PC-9 (cell line): ENCODE results near the gene UBTD1. TPM values are rescaled to one million over a fixed set of nuclear protein-coding genes. Genes with fewer than 3 reads are reported as not detected.
"Not testable (repeated sequence)": the region's sequence is repeated elsewhere in the genome, so short reads cannot be mapped to it uniquely, and the experiment has no call there.

Experiments used
- BruUV-seq: library from RNA; stranded (reverse); fragments of 400-500 nt; replicated peaks from 2 replicates; lab custom pipeline; 2021; lab: Mats Ljungman, UMichigan
- CTCF ChIA-PET: fragments of 300-600 bp; sonication (Branson Sonifier 250); formaldehyde crosslinking; loops from one replicate; lab custom pipeline; 2022; ENCODE audit warnings: antibody characterized with exemption; lab: Charles Lee
- POLR2A ChIA-PET: fragments of 300-600 bp; sonication (Branson Sonifier 250); formaldehyde crosslinking; loops from one replicate; lab custom pipeline; 2022; ENCODE audit warnings: antibody characterized with exemption; ENCODE audit not compliant: unreplicated experiment; lab: Charles Lee
- DNase-seq, 2 experiments: peaks; one replicate each; pipeline versions ENCODE4 v3.0.0 to v3.0.0-alpha.2; 2015 to 2022; ENCODE audit warnings: mixed read lengths in 1 of 2
- H2AFZ ChIP-seq: fragments of 200-600 bp; sonication (generic); 2 replicates; pipeline ENCODE4 v1.8.1; 2017; ENCODE audit warnings: antibody characterized with exemption
- H3F3A ChIP-seq: fragments of 200-600 bp; sonication (generic); 2 replicates; pipeline ENCODE4 v1.8.1; 2017; ENCODE audit warnings: antibody characterized with exemption, mild to moderate bottlenecking, low read depth; ENCODE audit not compliant: insufficient read depth
- H3K27ac ChIP-seq: fragments of 200-600 bp; sonication (generic); 2 replicates; pipeline ENCODE4 v1.6.1; 2016; ENCODE audit warnings: mixed run types
- H3K27me3 ChIP-seq: fragments of 200-600 bp; sonication (generic); 2 replicates; pipeline ENCODE4 v1.6.1; 2016; ENCODE audit warnings: low read depth, mixed run types; ENCODE audit not compliant: insufficient read depth
- H3K36me3 ChIP-seq: fragments of 200-600 bp; sonication (generic); 2 replicates; pipeline ENCODE4 v1.6.1; 2016; ENCODE audit warnings: low read depth, mixed run types
- H3K4me1 ChIP-seq: fragments of 200-600 bp; sonication (generic); replicated peaks from 2 replicates; pipeline ENCODE4 v1.6.1; 2016; ENCODE audit warnings: mixed run types; ENCODE audit not compliant: insufficient read depth
- H3K4me2 ChIP-seq: fragments of 200-600 bp; sonication (generic); 2 replicates; pipeline ENCODE4 v1.6.1; 2017; ENCODE audit warnings: mixed run types
- H3K4me3 ChIP-seq: fragments of 200-600 bp; sonication (generic); 2 replicates; pipeline ENCODE4 v1.6.1; 2016; ENCODE audit warnings: mixed run types
- H3K79me2 ChIP-seq: fragments of 200-600 bp; sonication (generic); 2 replicates; pipeline ENCODE4 v1.6.1; 2017; ENCODE audit warnings: low read depth, mixed run types
- H3K9me2 ChIP-seq: fragments of 200-600 bp; sonication (generic); 2 replicates; pipeline ENCODE4 v1.8.1; 2017; ENCODE audit warnings: mild to moderate bottlenecking; ENCODE audit not compliant: insufficient read depth
- H3K9me3 ChIP-seq: fragments of 200-600 bp; sonication (generic); 2 replicates; pipeline ENCODE4 v1.8.1; 2016; ENCODE audit warnings: low read depth; ENCODE audit not compliant: insufficient read depth
- H4K20me1 ChIP-seq: fragments of 200-600 bp; sonication (generic); 2 replicates; pipeline ENCODE4 v1.8.1; 2017; ENCODE audit not compliant: insufficient read depth
- CTCF ChIP-seq: fragments of 200-600 bp; sonication (generic); conservative IDR thresholded peaks from 2 replicates; pipeline ENCODE4 v1.6.1; 2017; ENCODE audit warnings: mixed run types, antibody characterized with exemption, mild to moderate bottlenecking, moderate library complexity
- EZH2 ChIP-seq: fragments of 200-600 bp; sonication (generic); IDR thresholded peaks from 2 replicates; pipeline ENCODE4 v1.8.0; 2017; ENCODE audit warnings: antibody characterized with exemption, low read depth
- intact Hi-C: fragments of 100-400 bp; cut with micrococcal nuclease; formaldehyde crosslinking; loops from one replicate; pipeline ENCODE4 v1.10.0; 2022; ENCODE audit not compliant: unreplicated experiment
- total RNA-seq: library from RNA; stranded (reverse); gene quantifications from 2 replicates; pipeline ENCODE4 v1.2.3, GENCODE V29; 2021

The UBTD1 gene
- total RNA-seq, 1 experiment from 2014 or later, result 17.1 TPM

- peaks cover 8% of the 10 kb centered on the region for H3K4me1 ChIP-seq
- no TSS peak for BruUV-seq
Observed at GRCh38 chr10:97525683-97526110, 27.0 kb downstream of the UBTD1 start.

GRCh38 chr10:97528876-97529275 is 30.2 kb downstream of the UBTD1 start:
- H4K20me1 ChIP-seq, CTCF ChIA-PET, H3K4me1 ChIP-seq, POLR2A ChIA-PET, H3K9me2 ChIP-seq, DNase-seq, H3F3A ChIP-seq, H3K4me3 ChIP-seq, H3K36me3 ChIP-seq, intact Hi-C loops, H3K9me3 ChIP-seq, H3K27me3 ChIP-seq, H3K27ac ChIP-seq, H3K4me2 ChIP-seq, BruUV-seq, H3K79me2 ChIP-seq, H2AFZ ChIP-seq: not testable (repeated sequence)

More at GRCh38 chr10:97525683-97526110, 27.0 kb downstream of the UBTD1 start:
- ChIA-PET POLR2A (no interaction called here), CTCF (no interaction called here)
- intact Hi-C loops, result no loop called here
- no peaks in the 10 kb centered on the region for H3K27me3 ChIP-seq
- no peak overlapping the region for H2AFZ ChIP-seq
- H3K79me2 ChIP-seq, result no peaks in the 10 kb centered on the region
- no peaks in the 10 kb centered on the region for H3K9me3 ChIP-seq
- no peak overlapping the region for H3K27ac ChIP-seq
- TF ChIP-seq EZH2, result no peak
- no peak for TF ChIP-seq CTCF
- H3K4me3 ChIP-seq, result no peak overlapping the region
- no peaks in the 10 kb centered on the region for H4K20me1 ChIP-seq
- H3F3A ChIP-seq, result no peaks in the 10 kb centered on the region
- H3K4me2 ChIP-seq, result no peak overlapping the region
- no peaks in the 10 kb centered on the region for H3K36me3 ChIP-seq
- DNase-seq, result no peak
- no peaks in the 10 kb centered on the region for H3K9me2 ChIP-seq

GRCh38 chr10:97529685-97530465 is 31.2 kb downstream of the UBTD1 start:
- H2AFZ ChIP-seq, result no peak overlapping the region

More at GRCh38 chr10:97529685-97530465, 31.2 kb downstream of the UBTD1 start:
- Histone ChIP-seq H3K27me3 (no peaks in the 10 kb centered on the region), H3F3A (no peaks in the 10 kb centered on the region), H3K4me1 (no peaks in the 10 kb centered on the region), H3K9me2 (no peaks in the 10 kb centered on the region), H3K4me3 (no peak overlapping the region), H3K36me3 (no peaks in the 10 kb centered on the region), H3K4me2 (no peak overlapping the region), H3K27ac (no peak overlapping the region), H4K20me1 (no peaks in the 10 kb centered on the region), H3K79me2 (no peaks in the 10 kb centered on the region), H3K9me3 (no peaks in the 10 kb centered on the region)
- no peak for TF ChIP-seq EZH2
- no peak for TF ChIP-seq CTCF
- CTCF ChIA-PET, result no interaction called here
- POLR2A ChIA-PET, result interaction anchor here (0.5 to 0.7 kb wide), 2 partner anchors 31 to 189 kb away, joined by 3 to 5 read pairs; partner anchors contain the start of genes MMS19 and UBTD1
- no peak for DNase-seq
- intact Hi-C loops, result no loop called here
- BruUV-seq, result no TSS peak
